Uterus (tissue), 2 donors: Measurements from ENCODE around the gene STARD4.

Experiments
- CTCF ChIP-seq, 4 experiments: fragments of 200-600 bp in 2 of 4; fragments of 450-650 bp in 2 of 4; sonication (generic) in 2 of 4; IDR thresholded peaks; one replicate each; pipeline ENCODE4 v1.5.1; 2016 to 2019; ENCODE audit warnings: antibody characterized with exemption in 4 of 4, mild to moderate bottlenecking in 2 of 4, moderate library complexity in 1 of 4
- POLR2A ChIP-seq, 2 donors: fragments of 450-650 bp; IDR thresholded peaks; one replicate each; pipeline ENCODE4 v1.6.1; 2016; ENCODE audit warnings: antibody characterized with exemption in 2 of 2, mild to moderate bottlenecking in 1 of 2, moderate library complexity in 1 of 2

GRCh38 chr5:111498346-111498745, 14.0 kb downstream of the STARD4 start:
- TF ChIP-seq CTCF (IDR thresholded peaks at IDR 0.05) (no peak), POLR2A (IDR thresholded peaks at IDR 0.05) (no peak)
